GM19351 (cell line): ENCODE results near the gene TMEM255A.

Experiments used
- ATAC-seq: cut with Tn5 transposase; IDR thresholded peaks from one replicate; pipeline ENCODE4 v1.9.1; 2021; ENCODE audit warnings: mild to moderate bottlenecking, moderate library complexity; ENCODE audit not compliant: unreplicated experiment

TMEM255A gene

GRCh38 chrX:120308959-120309872, 2.0 kb downstream of the TMEM255A start:
- ATAC-seq: peak; percentile 92

DNA sequence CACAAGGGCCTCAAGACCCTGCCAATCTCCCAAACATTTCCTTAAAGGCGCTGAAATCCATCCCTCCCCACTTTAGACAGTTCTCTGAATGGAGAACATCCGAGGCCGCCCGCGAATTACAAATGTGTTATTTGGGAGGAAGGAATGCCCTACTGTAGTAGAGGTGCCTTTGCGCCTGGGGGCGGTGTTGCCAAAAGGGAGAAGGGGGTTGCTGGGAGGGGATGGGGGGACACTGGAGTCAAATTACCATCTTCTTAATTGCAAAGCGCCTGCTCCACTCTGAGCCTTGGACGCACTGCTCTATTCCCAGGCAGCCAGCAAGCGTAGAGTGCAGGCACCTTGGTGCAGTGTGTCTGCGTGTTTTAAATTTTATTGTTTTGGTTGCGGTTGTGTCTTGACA, 2.7 kb downstream of the TMEM255A start:
- no peak for ATAC-seq

GRCh38 chrX:120306630-120307029, 4.6 kb downstream of the TMEM255A start:
- ATAC-seq: no peak

DNA sequence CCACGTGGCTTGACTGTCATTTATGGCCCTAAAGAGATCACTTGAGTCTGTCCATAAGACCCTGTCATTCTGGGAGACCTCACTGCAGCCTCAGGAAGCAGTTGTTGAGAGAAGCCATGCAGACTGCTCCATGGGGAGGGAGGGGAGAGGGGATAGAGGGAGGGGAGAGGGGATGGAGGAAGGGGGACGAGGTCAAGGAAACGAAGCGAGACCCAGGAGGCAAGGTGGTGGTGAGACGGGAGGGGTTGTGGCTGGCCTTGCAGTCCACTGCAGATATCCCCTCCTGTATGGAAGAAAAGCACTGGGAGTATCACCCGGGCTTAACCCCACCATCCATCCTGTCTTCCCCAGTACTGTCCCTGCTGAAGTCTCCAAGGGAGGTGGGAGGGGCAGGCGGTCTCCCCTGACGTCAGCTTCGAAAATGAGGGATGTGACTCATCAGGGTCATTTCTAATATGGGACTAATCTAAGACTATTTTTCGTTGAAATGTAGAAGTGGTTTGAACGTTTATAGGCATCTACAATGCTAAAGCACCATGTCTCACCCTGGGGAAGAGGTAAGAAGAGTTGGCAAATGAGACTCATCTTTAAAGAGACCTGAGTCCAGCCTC, 5.6 kb downstream of the TMEM255A start:
- ATAC-seq: no peak

GRCh38 chrX:120304256-120304655, 7.0 kb downstream of the TMEM255A start:
- no peak for ATAC-seq

DNA sequence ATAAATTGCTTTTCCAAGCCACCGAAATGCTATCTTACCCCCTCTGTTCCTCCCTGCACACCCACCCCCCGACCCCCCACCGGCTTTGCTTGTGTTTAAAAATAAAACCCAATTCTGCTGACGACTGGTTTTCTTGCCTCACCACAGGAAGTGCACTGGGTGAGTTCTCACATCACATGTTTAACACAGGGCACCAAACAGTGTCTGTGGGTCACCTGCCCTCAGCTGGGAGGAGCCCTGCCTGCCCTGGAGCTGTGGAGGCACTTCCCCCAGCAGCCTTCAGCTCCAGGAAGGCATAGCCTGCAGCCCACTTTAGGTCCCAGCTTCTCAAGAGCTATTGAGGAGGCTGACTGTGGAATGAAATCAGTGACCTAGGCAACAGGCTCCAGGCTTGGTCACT, 8.8 kb downstream of the TMEM255A start:
- ATAC-seq: peak; percentile 85

DNA sequence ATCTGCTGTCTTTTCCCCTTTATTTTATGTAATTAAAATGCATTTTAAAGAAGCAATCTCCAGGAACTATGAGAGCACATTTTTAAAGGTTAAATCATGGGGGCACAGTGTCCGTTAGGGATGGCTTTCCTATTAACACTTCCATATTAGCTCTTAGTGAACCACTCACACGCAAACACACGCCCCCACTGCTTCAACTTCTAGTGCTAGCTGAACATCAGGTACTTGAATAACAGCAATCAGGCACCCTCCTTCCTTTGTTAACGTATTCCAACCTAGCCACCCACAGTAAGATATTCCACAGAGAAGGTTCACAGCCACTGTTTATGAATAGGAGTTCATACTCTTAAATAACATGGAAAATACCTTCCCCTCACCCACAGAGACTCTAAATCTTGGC, 9.3 kb downstream of the TMEM255A start:
- ATAC-seq: no peak

DNA sequence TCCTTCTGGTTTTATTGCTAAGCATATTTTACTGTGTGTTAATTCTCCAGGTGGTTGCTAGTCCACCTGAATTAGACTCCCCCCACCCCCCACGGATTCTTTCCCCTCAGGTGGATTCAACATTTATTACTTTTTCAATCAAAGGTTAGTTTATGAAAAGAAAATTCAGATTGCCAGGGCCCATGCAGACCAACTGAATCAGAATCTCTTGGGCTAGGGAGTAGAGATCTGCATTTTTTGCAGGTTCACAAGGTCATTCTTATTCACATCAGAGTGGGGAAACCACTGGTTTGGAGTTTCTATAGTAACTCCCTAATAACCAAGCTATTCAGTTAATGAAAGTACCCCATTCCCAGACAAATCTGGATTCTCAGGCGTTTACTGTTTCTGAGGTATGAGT, 9.8 kb downstream of the TMEM255A start:
- ATAC-seq: no peak

DNA sequence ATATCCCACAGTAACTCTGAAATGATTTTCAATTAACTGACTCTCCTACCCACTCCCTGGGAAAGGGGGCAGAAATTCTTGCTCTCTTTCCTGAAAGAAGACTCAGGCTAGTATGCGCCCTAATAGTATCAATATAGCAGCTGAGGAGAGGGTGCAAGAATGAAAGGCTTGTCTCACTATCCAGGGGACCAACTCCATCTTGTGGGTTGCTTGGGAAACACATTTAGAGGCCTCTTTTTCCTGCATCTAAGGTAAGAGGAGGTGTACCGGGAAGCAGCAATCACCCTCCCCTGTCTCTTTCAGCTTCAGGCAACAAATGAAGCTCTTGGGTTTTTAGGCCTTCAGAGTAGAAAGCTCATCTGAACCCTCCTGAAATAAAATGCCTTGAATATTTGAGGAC, 11.3 kb downstream of the TMEM255A start:
- ATAC-seq: no peak

DNA sequence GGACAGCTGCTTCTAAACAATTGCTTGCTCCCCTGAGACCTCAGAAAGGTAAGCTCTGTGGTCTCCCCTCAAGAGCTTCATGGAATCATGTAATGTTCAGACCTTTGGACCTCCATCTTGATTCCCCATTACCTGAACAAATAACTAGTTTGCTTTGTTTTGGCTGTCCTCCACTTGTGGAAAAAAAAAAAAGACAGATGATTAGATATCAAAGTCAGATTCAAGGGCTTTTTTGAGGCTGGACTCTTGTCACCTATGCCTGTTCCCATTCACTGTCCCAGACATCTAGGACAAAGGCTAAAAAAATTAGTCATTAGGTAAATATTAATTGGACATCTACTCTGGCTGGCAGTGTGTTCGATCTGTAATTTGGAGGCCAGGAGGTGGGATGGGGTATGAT, 13.3 kb downstream of the TMEM255A start:
- ATAC-seq: no peak

GRCh38 chrX:120294651-120295050, 16.6 kb downstream of the TMEM255A start:
- ATAC-seq: no peak

DNA sequence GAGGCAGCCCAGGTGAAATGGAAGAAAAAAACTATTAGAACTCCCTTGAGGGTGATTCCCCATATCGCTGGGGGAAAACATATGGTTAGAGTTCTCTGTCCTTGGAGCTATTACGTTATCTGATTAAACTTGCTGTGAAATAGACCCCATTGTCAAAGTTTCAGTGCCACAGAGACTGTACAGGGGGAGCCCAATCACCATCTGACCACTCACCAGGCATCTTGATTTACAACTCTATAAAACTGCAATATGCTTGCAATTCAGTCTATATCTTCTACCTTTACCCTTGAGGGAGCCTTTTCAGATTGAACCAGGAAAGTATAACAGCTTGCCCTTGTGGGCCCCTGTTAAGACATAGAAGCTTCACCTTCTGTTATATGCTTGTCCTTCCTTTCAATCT, 18.2 kb downstream of the TMEM255A start:
- ATAC-seq: no peak

DNA sequence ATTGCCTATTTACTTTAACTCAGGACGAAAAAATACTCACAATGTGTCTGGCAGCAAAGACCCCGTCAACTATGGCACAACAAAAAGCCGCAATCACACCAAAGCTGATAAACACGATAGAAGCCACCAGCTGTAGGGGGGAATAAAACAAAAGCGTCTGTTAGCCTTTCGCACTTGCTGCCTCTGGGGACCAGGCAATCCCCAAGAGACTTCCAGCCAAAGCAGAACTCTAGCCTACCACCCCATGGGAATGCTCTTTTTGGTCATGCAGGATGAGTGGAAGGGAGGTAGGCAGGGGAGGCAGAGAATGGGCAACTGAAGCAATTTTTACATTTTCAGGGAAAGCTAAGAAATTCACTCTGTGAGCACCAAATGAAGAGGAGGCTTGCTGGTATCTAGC, 20.1 kb downstream of the TMEM255A start:
- no peak for ATAC-seq

GRCh38 chrX:120290107-120290506, 21.2 kb downstream of the TMEM255A start:
- no peak for ATAC-seq

GRCh38 chrX:120287513-120288112, 23.6 kb downstream of the TMEM255A start:
- peak; percentile 53 for ATAC-seq

DNA sequence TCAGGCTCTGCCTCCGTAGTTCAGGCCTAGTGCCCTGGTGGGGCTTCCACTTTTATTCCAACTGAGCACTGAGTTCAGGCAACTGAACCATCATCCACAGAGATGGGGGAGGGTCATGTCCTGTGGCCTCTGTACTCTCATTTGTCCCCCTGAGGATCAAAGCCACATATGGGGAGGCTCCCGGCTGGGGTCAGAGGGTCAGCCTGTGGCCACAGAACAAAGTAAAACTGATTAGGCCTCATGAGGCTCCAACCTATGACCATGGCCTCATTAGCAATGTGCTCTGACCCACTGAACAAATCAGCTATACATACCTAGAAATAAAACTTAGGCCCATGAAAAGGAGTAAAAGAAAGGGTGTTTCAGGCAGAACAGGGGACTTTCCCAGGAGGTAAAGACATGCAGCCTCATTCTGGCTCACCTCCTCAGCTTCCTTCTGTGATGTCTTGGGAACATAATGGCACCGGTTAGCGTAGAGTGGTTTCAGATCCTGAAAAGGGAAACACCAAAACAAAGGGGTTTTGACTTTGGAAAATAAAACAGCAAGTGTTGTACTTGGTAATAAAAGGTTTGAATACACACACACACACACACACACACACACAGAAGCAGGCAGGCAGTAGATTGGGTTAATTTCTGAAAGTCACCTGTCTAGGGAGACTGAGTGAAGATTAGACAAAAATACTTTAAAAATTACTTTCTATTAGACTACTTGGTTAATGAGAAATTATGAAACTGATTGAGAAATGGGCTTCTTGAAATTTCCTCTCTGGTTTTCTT, 24.3 kb downstream of the TMEM255A start:
- peak; percentile 41 for ATAC-seq

GRCh38 chrX:120282697-120283096, 28.6 kb downstream of the TMEM255A start:
- no peak for ATAC-seq

- ATAC-seq: no peak
Observed at GRCh38 chrX:120281761-120282160, 29.5 kb downstream of the TMEM255A start.

DNA sequence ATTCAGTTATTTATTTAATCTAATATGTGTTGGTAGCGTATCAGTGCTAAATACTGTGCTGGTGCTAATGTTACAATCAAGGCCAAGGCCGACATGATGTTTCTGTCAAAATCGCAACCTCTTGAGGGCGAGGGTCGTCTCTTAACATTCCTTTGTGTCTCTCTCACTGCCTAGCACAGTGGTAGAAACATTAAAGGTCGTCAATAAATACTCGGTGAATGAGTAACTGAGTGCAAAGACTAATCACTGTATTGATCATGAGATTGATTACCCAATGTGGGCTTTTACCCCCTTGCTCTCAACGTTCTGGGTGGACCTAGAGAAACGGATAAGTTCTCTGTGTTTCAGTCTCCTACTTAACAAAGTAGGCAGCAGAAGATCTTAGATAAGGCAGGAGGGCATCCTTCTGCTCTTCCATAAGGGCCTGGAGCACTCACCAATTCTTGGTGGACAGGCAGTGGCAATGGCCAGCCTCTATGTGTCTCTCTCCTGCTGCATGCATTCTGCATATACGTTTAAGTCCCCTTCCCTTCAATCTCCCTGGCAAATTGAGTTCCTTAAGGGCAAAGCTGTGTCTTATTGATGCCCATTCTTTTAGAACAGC, 30.1 kb downstream of the TMEM255A start:
- no peak for ATAC-seq

GRCh38 chrX:120274958-120275357, 36.3 kb downstream of the TMEM255A start:
- ATAC-seq: no peak

DNA sequence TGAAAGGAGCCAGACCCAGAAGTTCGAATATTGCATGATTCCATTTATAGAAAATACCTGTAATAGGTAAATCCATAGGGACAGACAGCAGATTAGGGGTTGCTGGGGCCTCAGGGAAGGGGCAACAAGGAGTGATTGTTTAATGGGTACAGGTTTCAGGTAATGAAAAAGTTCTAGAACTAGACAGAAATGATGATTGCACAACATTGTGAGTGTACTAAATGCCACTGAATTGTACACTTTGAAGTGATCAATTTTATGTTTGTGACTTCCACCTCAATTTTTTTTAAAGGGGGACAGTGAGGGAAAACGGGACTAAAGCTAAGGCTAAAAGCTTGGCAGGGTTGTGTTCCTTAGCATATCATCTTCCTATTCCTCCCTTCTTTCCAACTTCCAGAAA, 37.1 kb downstream of the TMEM255A start:
- no peak for ATAC-seq
